Fibroblast of pulmonary artery (primary cell): ENCODE measurements around the gene MYRFL.
"Not testable (repeated sequence)": the region's sequence is repeated elsewhere in the genome, so short reads cannot be mapped to it uniquely, and the experiment has no call there.

Experiments used
- DNase-seq: peaks from one replicate; pipeline ENCODE4 v3.0.0-alpha.2; 2010; ENCODE audit warnings: low read depth
- H3K4me3 ChIP-seq: replicated peaks from 2 replicates; pipeline ENCODE4 v1.5.1; 2011; ENCODE audit warnings: low read depth, mild to moderate bottlenecking, control low read depth, low read length, moderate library complexity
- CTCF ChIP-seq: IDR thresholded peaks from 2 replicates; pipeline ENCODE4 v1.5.1; 2011; ENCODE audit warnings: mild to moderate bottlenecking, control low read depth, low read length, inconsistent platforms; ENCODE audit errors: missing control alignments

Gene MYRFL

GRCh38 chr12:69988481-69989321 is 163.7 kb downstream of the MYRFL start:
- DNase-seq = peak; percentile 86
- peak overlapping the region; percentile 40 for H3K4me3 ChIP-seq
- TF ChIP-seq CTCF = no peak

- H3K4me3 ChIP-seq = no peak overlapping the region
- DNase-seq = no peak
- no peak for TF ChIP-seq CTCF
Measured at GRCh38 chr12:69991690-69992288, 166.8 kb downstream of the MYRFL start.

- no peak for DNase-seq
- no peak for TF ChIP-seq CTCF
- no peak overlapping the region for H3K4me3 ChIP-seq
Measured at GRCh38 chr12:69993433-69993832, 168.4 kb downstream of the MYRFL start.

GRCh38 chr12:69994086-69994485 is 169.1 kb downstream of the MYRFL start:
- not testable (repeated sequence) for DNase-seq, H3K4me3 ChIP-seq

- DNase-seq = peak; percentile 39
- H3K4me3 ChIP-seq = no peak overlapping the region
- no peak for TF ChIP-seq CTCF
Measured at GRCh38 chr12:69994724-69995173, 169.7 kb downstream of the MYRFL start.

- no peak for DNase-seq
- no peak for TF ChIP-seq CTCF
- H3K4me3 ChIP-seq = no peak overlapping the region
Measured at GRCh38 chr12:69996241-69996640, 171.2 kb downstream of the MYRFL start.

- TF ChIP-seq CTCF = no peak
- DNase-seq = no peak
- H3K4me3 ChIP-seq = no peak overlapping the region
Measured at GRCh38 chr12:69996722-69997121, 171.7 kb downstream of the MYRFL start.
